HG02852 (cell line): Measurements from ENCODE around the gene HIGD1B.
"Not testable (repeated sequence)": the region's sequence is repeated elsewhere in the genome, so short reads cannot be mapped to it uniquely, and the experiment has no call there.

Experiments
- ATAC-seq: cut with Tn5 transposase; IDR thresholded peaks from one replicate; pipeline ENCODE4 v1.9.1; 2021; ENCODE audit warnings: mild to moderate bottlenecking, moderate library complexity; ENCODE audit not compliant: unreplicated experiment

The HIGD1B gene

DNA sequence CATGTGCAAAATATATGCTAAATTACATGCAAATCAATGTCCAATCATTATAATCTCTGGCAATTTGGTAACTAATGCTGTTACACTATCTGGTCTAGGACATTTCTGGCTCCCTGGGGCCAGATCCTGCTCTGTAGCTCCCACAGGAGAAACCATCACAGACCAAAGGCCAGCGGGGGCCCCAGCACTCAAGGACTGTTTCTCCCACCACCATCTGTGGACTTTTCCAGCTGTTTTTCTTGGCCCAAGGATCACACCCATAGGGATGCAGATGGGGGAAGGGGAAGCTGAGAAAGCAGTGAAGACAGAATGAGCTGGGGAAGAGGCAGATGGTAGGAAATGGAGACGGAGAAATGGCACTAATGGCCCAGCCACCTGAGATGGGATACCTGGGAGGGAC is at the start of gene HIGD1B:
HIGD1B (plus strand) TSS at position 298 of the 400 bp plus-strand sequence. CDS start 270 bp downstream, outside the sequence.
- ATAC-seq, result no peak

DNA sequence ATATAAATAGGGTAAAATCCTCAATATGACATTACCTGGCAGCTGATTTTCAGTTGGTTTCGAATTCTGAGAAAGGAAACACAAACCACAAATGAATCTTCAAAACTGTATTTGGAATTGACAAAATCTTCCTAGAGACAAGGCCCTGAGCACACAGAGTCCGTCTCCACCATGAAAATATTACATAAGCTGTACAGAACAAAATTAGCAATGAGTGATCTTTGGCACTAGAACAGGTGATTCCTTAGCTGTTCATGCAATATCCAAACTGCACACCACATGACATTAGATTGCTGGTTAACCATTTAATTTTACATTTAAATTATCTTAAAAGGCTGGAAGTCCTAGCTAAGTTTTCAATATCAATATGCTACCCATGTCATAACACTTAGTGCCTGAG is 49.3 kb upstream of the HIGD1B start:
- ATAC-seq, result no peak

DNA sequence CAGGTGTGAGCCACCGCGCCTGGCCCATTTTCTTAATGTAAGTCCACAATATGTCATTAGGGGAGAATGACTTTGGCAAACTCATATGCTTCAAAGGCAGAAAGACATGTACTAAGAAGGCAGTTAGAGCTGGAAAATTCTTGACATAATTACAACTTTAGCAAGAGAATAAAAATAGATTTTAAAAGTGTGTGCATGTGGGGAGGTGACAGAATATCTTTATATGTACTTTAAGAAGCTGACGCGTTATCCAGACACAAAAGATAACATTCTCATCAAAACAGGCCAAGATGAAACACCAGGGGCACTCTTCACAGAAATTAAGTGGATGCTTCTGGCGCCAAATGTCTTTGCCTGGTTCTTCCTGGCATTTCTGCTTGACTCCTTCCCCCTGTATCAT is 45.8 kb upstream of the HIGD1B start:
- ATAC-seq, result no peak

DNA sequence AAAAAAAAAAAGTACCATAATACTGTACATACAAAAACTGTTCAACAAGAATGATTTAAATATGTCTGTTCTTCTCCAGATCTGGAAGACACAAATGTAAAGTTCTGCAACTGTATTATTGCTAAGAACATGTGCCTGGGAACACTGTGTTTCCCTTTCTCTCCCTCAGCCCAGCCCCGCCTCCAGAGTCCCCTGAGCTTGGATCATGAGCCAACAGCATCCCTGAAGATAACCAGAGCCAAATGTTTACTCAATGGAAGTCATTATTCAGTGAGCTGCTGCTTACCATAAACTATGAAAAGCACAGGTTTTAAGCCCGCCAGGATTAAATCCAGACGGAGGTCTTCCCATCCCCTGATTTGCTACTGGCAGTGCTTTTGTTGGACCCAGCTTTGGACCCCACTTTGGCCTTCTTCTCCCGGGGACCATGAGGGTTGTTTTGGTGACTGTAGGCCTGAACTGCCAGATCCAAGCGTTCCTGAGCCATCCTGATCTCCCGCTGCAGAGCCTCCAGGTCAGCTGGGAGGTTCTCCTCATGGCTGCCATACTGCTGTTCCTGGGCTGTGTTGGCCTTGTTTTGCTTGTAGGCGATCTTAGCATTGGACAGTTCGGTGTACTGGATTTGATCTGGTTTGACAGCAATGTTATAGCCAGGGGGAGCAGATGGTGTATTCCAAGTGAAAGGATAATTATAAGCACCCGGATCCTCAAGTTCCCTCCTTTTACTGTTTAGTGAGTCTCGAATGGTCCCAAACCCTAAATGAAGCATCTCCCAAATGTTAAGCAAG is 43.2 kb upstream of the HIGD1B start:
- no peak for ATAC-seq

DNA sequence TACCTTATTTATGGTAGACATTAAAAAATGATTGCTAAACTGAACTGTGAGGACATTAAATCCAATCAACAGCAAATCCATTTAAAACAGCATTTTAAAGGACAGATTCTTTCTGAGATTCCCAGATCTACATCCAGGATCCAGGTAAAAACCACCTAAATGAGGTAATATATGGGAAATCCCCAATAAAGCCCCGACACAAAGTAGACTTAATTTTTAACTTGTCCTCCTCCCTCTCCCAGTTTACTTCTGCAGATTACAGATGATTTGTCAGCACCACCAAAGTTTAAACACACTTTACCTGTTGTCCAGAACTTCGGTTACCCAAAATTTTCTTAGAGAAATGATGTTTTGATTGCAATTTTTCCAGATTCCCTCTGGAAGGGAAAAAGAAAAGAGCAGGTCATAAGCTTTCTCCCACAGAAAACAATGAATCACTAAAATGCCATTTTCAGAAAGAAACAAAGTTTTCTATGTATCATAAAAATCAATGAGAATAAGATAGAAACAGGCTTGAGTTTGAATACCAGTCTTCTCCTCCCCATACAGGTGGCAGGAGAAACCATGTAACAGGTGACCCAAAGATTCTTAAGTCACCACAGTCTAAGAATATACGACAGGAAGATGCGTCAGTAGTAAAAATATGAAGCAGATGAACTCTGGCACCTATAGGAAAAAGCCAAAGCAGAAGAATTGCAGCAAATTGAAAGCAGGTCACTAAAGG is 40.4 kb upstream of the HIGD1B start:
- no peak for ATAC-seq

DNA sequence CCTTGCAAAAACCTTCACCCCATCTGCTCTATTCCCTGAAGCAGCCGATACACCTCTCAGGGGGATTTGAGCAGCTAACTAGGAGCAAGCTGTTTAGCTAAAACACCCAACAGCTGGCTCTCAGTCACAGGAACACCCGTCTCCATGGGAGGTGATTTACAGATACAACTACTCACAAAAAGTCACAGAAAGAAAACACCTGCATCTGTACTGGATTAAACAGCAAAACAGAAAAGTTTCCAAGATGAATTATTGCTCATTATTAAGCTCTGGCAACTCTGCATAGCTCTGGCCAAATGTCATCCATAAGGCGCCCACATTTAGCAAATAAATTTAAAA is 39.9 kb upstream of the HIGD1B start:
- no peak for ATAC-seq

DNA sequence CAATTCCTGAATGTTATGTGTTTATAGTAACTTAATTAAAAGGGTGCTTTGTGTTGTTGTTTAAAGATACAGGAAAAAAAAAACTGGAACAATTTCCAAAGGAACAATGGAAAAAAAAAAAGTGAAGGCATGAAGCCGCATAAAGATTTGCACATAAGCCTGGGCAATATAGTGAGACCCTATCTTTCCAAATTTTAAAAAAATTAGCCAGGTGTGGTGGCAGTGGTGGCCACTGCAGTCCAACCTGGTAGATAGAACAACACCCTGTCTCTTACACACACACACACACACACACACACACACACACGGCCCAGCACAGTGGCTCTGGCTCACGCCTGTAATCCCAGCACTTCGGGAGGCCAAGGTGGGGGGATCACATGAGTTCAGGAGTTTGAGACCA is 39.5 kb upstream of the HIGD1B start:
- ATAC-seq, result no peak

DNA sequence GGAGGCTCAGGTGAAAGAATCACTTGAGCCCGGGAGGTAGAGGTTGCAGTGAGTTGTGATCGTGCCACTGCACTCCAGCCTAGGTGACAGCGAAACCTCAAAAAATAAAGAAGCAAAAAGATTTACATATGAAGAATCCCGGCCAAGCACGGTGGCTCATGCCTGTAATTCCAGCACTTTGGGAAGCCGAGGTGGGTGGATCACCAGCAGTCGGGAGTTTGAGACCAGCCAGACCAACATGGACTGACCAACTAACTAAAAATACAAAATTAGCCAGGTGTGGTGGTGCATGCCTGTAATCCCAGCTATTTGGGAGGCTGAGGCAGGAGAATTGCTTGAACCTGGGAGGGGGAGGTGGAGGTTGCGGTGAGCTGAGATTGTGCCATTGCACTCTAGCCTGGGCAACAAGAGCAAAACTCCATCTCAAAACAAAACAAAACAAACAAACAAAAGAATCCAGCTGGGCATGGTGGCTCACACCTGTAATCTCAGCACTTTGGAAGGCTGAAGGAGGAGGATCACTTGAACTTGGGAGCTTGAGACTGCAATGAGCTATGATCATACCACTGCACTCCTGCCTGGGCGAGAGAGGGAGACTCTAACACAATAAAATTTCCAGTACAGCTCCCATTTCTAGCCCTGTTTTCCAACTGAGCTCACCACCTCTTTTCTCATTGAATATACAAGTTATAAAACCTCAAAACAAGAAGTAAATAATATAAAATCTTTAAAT is 38.9 kb upstream of the HIGD1B start:
- ATAC-seq, result not testable (repeated sequence)

DNA sequence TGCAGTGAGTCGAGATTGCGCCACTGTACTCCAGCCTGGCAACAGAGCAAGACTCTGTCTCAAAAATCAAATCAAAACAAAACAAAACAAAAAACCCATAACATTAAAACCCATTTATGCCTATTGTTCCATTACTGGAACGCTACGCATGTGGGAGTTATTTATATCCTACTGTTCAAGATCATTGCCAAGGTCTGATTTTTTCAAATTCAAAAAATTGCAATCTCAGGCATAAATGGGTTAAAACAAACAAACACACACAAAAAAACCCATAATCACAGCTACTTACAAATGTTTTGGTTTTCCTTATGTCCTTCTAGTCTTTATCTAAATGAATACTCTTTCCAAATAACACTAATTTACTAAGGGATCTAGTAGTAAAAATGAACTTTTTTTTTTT is 35.4 kb upstream of the HIGD1B start:
- ATAC-seq, result no peak

DNA sequence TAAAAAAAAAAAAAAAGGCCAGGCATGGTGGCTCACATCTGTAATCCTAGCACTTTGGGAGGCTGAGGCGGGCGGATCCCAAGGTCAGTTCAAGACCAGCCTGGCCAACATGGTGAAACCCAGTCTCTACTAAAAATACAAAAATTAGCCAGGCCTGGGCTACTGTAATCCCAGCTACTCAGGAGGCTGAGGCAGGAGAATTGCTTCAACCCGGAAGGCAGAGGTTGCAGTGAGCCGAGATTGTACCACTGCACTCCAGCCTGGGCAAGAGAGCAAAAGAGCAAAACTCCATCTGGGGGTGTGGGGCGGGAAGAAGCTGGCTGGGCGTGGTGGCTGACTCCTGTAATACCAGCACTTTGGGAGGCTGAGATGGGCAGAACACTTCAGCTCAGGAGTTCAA is 29.2 kb upstream of the HIGD1B start:
- not testable (repeated sequence) for ATAC-seq

DNA sequence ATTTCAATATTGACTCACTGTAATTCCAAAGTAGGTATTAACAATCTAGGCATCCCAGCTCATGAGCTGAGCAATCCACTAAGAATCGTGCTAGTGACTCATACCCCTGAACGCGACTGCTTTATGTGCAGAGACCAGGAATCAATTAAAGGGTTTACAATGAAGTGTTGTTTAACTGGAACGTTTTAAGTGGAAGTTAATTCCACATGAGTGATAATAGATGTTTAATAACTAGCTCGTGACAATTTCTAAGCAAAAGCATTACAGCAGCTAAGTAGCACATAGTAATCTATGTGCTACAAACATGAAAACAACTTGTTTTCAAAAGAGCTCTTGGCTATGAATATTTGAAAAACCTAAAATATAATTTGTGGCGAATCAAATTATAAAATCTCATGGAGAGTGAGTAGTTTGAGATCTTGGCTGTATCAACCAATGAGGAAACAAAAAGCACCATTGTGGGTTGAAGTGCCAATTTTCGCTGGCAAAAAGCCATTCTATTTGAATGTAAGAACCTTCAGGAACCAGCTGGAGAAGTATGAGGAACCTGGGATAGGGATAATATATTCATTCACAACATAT is 27.0 kb upstream of the HIGD1B start:
- ATAC-seq, result no peak

DNA sequence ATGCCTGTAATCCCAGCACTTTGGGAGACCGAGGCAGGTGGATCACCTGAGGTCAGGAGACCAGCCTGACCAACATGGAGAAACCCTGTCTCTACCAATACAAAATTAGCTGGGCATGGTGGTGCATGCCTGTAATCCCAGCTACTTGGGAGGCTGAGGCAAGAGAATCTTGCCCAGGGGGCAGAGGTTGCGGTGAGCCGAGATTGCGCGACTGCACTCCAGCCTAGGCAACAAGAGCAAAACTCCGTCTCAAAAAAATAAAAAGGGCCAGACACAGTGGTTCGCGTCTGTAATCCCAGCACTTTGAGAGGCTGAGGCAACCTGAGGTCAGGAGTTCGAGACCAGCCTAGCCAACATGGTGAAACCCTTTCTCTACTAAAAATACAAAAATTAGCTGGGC is 22.4 kb upstream of the HIGD1B start:
- ATAC-seq, result not testable (repeated sequence)

DNA sequence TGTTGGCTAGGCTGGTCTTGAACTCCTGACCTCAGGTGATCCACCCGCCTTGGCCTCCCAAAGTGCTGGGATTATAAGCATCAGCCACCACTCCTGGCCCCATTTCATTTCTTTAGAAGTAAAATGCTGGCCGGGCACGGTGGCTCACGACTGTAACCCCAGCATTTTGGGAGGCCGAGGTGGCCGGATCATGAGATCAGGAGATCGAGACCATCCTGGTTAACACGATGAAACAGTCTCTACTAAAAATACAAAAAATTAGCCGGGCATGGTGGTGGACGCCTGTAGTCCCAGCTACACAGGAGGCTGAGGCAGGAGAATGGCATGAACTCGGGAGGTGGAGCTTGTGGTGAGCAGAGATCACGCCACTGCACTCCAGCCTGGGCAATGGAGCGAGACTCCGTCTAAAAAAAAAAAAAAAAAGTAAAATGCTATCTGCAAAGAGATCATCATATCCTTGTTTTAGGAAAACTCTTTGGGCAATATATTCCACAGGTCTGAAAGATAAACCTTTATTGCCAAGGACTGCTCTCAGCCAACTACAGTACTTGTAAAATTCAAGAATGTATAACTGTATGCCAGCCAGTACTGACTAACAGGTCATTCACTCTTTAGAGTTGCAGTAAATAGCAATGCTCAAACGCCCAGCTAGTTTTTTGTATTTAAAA is 21.4 kb upstream of the HIGD1B start:
- ATAC-seq, result no peak

DNA sequence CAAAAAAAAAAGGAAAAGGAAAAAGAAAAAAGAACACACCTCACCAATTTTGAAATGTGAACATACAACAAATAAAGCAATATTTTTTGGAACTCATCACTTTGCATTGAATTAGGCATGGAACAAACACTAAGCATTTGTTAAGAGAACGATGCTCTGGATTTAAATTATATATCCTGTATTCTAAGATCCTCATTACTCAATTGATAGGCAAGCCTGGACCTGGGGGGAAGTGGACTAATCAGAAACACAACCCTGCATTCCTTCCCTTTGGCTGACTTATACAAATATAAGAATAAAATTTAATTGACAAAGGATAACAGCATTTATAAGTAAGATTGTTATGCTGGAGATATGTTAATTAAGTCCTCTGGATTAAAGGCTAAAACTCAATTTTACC is 19.8 kb upstream of the HIGD1B start:
- ATAC-seq, result no peak

DNA sequence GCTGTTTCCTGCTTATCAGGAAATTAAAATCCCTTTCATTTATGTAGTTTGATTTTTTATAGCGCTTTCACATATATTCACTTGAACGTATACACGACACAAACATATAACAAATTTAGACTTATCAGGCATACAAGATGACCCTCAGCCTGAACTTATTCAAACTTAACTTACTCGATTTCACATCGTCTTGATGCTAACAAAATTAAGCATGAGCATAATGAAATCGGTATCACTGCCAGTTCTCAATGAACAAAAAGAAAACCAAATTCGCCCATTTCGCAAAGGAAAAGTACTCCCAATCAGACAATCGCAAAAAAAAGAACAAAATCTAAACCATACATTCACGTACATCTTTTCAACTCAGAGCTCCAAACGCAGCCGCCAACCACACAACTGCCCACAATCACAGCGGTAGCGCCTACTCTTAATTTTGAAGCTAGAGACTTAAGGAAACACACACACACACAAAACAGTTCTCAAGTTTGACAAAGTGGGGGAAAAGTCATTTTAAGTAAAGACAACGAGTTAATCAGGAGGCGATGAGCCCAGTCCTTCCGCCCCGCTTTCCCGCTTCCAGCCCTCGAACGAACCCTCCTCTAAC is 18.7 kb upstream of the HIGD1B start:
- ATAC-seq, result no peak

DNA sequence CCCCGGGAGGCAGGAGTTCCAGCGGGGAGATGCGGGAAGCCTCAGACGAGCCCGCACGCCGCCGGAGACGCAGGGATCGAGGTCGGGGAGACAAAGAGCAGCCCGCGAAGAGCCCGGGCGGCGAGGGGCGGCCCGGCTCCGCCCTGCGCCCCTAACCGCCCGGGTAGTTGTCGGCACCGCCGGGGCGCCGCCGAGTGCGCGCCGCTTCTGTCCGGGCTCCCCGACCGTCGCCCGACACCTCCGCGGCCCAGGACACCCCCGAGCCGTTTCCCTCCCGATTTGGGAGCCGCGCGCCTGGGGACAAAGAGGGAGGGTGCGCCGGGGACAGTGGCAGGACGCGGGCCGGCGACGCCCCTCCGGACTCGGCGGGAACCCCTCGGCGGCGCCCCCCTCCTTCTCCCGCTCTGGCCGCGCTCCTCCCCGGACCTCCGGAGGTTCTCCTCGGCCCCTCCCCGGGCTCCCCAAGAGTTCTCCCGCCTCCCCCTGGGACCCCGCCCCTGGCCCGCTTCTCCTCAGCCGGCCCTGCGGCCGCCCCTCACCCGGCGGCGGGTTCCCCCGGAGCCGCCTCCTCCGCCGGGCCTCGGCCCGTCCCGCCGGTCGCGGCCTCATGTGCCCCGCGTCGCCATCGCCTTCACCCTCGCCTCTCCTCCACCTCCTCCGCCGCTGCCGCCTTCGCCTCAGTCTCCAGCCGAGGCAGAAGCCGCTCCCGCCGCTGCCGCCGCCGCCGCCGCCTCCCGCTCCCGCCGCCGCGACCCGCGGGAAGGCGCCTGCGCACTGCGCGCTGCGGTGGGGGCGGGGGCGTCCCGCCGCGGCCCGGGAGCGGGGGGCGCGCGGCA is 17.9 kb upstream of the HIGD1B start, which contains the start of gene GJC1:
GJC1 (minus strand) TSS at position 765 of the 836 bp plus-strand sequence. CDS start 24,470 bp downstream, outside the sequence.
- no peak for ATAC-seq

DNA sequence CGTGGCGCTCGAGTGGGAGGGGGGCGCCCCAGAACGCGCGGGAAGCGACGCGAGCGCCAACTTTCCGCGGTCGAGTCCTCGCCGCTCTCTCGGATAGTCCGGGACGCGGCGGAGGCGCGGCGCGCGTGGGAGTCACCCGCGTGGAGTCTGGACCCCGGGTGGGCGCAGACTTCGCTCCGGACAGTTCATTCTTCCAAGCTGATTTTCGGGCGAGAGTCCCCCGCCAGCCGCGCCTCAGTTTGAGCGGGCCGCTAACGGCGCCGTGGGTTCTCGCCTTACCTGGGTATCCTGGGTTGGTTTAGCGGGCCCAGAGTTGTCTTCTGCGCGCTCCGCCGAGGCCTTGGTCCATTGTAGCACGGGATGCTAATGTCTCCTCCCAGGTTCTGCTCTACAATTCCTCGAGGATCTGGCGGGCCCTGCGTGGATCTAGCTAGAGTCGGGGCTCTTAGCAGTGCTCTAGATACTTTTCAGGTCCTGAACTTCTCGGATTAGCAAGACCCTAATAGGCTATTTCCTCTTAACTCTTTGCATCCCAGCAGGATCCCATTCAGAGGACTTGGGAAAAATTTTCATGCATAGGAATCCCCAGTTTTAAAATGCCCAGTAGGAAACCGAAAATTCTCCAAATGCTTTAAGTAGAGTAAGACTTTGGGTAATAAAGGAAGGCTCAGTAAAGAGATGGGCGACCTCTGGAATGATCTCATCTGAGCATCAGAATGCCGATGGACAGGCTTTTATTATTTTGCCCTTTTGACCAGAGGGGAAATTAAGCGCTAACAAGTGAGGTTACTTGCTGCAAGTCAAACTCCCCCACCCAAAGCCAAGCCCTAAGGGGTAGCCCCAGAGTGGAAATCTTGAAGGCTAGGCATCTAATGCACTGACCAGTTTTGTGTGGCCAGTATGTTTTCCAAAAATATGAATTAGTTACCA is 17.1 kb upstream of the HIGD1B start:
- ATAC-seq, result no peak

DNA sequence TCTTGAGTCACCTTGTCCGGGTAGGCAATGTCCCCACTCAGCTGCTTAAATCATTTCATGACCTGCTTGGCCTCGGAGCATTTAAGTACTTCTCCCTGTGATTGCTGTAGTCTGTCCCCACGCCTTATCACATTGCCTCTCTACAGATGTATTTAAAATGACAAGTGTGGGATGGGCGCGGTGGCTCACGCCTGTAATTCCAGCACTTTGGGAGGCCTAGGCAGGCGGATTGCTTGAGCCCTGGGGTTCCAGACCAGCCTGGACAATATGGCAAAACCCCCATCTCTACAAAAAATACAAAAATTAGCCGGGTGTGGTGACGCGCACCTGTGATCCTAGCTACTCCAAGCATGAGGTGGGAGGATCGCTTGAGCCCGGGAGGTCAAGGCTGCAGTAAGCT is 16.3 kb upstream of the HIGD1B start:
- ATAC-seq, result no peak
